ENCODE measurements around the gene TLCD3B.

The TLCD3B gene

DNA sequence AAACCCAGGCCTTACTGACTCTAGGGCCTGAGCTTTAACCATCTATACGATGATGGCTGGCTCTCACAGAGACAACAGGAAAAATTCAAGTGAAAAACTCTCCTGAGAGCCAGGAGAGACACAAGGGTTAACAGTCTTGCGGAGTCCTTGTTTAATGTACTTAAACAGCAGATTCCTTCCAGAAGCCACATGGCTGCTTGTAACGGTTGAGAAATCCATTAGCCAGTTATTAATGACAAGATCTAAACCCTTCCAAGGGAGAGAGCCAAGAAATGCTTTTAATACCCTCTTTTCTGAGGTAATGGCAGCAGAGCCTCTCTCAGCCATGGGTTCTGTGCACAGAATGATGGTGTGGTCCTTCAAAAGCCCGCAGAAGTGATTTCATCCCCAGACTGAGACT, 29.3 kb upstream of the TLCD3B start:
- no peak for DNase-seq (ENCODE audit: low read depth)
- no peak for TF ChIP-seq CTCF (conservative IDR thresholded peaks at IDR 0.05; ENCODE audit: low read depth, low read length)

DNA sequence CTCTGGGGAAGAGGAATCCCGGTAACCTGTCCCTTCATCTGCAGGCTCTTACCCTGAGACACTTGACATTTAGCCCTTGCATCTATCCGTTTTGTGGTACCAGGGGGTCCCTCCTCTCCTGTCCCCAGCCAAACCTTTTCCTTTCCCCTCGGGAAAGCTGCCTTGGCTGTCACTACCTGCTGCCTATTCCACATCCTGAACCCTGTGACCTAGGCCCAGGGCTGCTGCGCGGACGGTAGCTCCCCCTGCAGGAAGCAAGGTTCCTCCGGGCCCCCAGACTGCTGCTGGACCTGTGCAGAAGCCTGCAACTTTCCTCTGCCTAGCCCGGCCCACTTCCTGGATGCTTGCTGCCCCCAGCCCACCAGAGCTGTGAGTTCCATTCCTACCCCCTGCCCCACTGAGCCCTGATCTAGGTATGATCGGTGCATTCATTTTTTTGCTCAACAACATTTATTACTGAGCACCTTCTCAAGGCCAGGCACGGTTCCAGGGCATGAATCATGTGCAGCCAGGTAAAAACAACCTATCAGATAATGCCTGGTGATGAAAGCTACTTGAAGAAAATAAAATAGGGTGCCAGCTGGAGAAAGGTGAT, 24.0 kb upstream of the TLCD3B start:
- no peak overlapping the region for H3K4me3 ChIP-seq (ENCODE audit: low read depth, low read length)
- TF ChIP-seq CTCF (conservative IDR thresholded peaks at IDR 0.05; ENCODE audit: low read depth, low read length) = peak; percentile 73
- DNase-seq (ENCODE audit: low read depth) = no peak

More for the DNA sequence above, 29.3 kb upstream of the TLCD3B start:
- no peak overlapping the region for H3K4me3 ChIP-seq (ENCODE audit: low read depth, low read length)

- TF ChIP-seq CTCF (conservative IDR thresholded peaks at IDR 0.05; ENCODE audit: low read depth, low read length) = no peak
- no peak for DNase-seq (ENCODE audit: low read depth)
- no peak overlapping the region for H3K4me3 ChIP-seq (ENCODE audit: low read depth, low read length)
These were observed 23.4 kb upstream of the TLCD3B start for GRCh38 chr16:30054451-30054850.

GRCh38 chr16:30053376-30054015, 22.4 kb upstream of the TLCD3B start:
- DNase-seq (ENCODE audit: low read depth) = peak; percentile 30
- TF ChIP-seq CTCF (conservative IDR thresholded peaks at IDR 0.05; ENCODE audit: low read depth, low read length) = no peak
- H3K4me3 ChIP-seq (ENCODE audit: low read depth, low read length) = peak overlapping the region; percentile 78

DNA sequence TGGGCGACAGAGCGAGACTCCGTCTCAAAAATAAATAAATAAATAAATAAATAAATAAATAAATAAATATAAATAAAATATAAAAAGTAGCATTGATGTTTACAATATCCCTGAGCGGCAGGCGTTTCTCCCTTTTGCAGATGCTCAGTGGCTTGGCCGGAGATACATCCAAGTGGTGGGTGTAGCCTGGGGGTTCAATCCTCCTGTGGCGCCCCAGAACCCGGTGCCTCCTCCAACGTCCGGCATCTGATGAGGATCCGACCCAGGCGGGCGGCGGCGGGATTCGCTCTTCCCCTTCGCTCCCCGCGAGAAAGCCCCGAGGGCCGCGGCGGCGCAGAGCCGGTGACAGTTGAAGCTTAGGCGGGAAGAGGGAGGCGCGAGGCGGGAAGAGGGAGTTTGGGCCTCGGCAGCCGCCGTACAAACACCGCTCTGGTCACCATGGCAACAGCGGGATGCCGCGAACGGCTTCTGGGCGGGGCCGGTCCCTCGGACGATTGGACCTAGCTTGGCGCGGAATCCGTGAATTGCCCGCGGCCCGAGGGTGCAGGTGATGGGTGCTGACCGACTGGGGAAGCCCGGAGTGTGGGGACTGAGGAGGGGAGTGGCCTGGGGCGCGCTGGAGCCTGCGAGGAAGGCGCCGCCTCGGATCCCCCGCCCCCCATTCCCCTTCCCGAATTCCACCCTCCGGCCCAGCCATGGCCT, 21.8 kb upstream of the TLCD3B start:
- DNase-seq (ENCODE audit: low read depth) = peak; percentile 93
- TF ChIP-seq CTCF (conservative IDR thresholded peaks at IDR 0.05; ENCODE audit: low read depth, low read length) = no peak
- peak overlapping the region; percentile 78 for H3K4me3 ChIP-seq (ENCODE audit: low read depth, low read length)

GRCh38 chr16:30051518-30051917, 20.4 kb upstream of the TLCD3B start:
- H3K4me3 ChIP-seq (ENCODE audit: low read depth, low read length) = no peak overlapping the region
- no peak for TF ChIP-seq CTCF (conservative IDR thresholded peaks at IDR 0.05; ENCODE audit: low read depth, low read length)
- peak; percentile 72 for DNase-seq (ENCODE audit: low read depth)
